B cell (primary cell): ENCODE measurements around the gene KRT12. TPM values are rescaled to one million over a fixed set of nuclear protein-coding genes. Genes with fewer than 3 reads are reported as not detected.

Experiments used
- ATAC-seq: fragments of 200-7000 bp; cut with Tn5 transposase; one replicate; pipeline ENCODE4 v1.10.0; 2021; ENCODE audit warnings: low read depth, mild to moderate bottlenecking, moderate number of reproducible peaks, moderate library complexity
- CTCF ChIA-PET: fragments of 350-600 bp; sonication (Branson Sonifier 250); formaldehyde crosslinking; loops from one replicate; lab custom pipeline; 2021; ENCODE audit warnings: antibody characterized with exemption, inconsistent platforms; lab: Charles Lee
- POLR2A ChIA-PET: fragments of 350-600 bp; sonication (Branson Sonifier 250); formaldehyde crosslinking; loops from one replicate; lab custom pipeline; 2021; ENCODE audit warnings: antibody characterized with exemption; lab: Charles Lee
- DNase-seq: peaks from one replicate; pipeline ENCODE4 v3.0.0; 2013
- H2AFZ ChIP-seq: 2 replicates; pipeline ENCODE4 v1.6.1; 2012; ENCODE audit warnings: mild to moderate bottlenecking, low read depth, low read length; ENCODE audit not compliant: insufficient read depth, poor library complexity, severe bottlenecking
- H3K27ac ChIP-seq, 2 donors: 1 replicate in 1 of 2; 2 replicates in 1 of 2; pipeline ENCODE4 v1.5.1; 2012 to 2013; ENCODE audit warnings: low read length in 2 of 2, mild to moderate bottlenecking in 2 of 2, moderate library complexity in 1 of 2
- H3K27me3 ChIP-seq, 4 experiments: fragments of 200-600 bp in 1 of 4; sonication (generic) in 1 of 4; replicated peaks in 1 of 4; 1 replicate in 2 of 4; 2 replicates in 2 of 4; pipeline versions ENCODE4 v1.6.1 to v1.7.0; 2013 to 2016; ENCODE audit warnings: low read length in 3 of 4, mild to moderate bottlenecking in 2 of 4, mixed read lengths in 1 of 4, moderate library complexity in 1 of 4; ENCODE audit not compliant: insufficient read depth in 4 of 4, control insufficient read depth in 3 of 4; ENCODE audit errors: control extremely low read depth in 1 of 4
- H3K36me3 ChIP-seq, 2 experiments: replicated peaks in 1 of 2; 1 replicate in 1 of 2; 2 replicates in 1 of 2; pipeline versions ENCODE4 v1.6.1 to v1.7.1; 2013; ENCODE audit warnings: low read length in 1 of 2; ENCODE audit not compliant: insufficient read depth in 2 of 2, control insufficient read depth in 1 of 2; ENCODE audit errors: control extremely low read depth in 1 of 2, extremely low read depth in 1 of 2
- H3K4me1 ChIP-seq, 2 donors: fragments of 200-600 bp in 1 of 2; sonication (generic) in 1 of 2; 1 replicate in 1 of 2; 2 replicates in 1 of 2; pipeline versions ENCODE4 v1.5.1 to v1.6.1; 2013 to 2017; ENCODE audit warnings: low read length in 2 of 2; ENCODE audit not compliant: control insufficient read depth in 2 of 2, insufficient read depth in 2 of 2
- H3K4me2 ChIP-seq: replicated peaks from 2 replicates; pipeline ENCODE3; 2012; ENCODE audit warnings: mild to moderate bottlenecking, low read depth, low read length; ENCODE audit not compliant: poor library complexity, severe bottlenecking
- H3K4me3 ChIP-seq, 5 experiments: fragments of 200-600 bp in 1 of 5; sonication (generic) in 1 of 5; 1 replicate in 3 of 5; 2 replicates in 2 of 5; pipeline versions ENCODE4 v1.5.1 to v1.7.0; 2011 to 2016; ENCODE audit warnings: low read length in 4 of 5, mild to moderate bottlenecking in 4 of 5, low read depth in 2 of 5, control low read depth in 1 of 5, moderate library complexity in 1 of 5; ENCODE audit not compliant: insufficient read depth in 1 of 5; ENCODE audit errors: control extremely low read depth in 1 of 5, extremely low read depth in 1 of 5
- H3K79me2 ChIP-seq: fragments of 200-600 bp; sonication (generic); one replicate; pipeline ENCODE4 v1.6.0; 2016; ENCODE audit warnings: low read length; ENCODE audit not compliant: control insufficient read depth, insufficient read depth
- H3K9ac ChIP-seq: fragments of 200-600 bp; sonication (generic); 2 replicates; pipeline ENCODE4 v1.6.1; 2017; ENCODE audit warnings: mild to moderate bottlenecking, low read length, moderate library complexity
- H3K9me3 ChIP-seq, 3 donors: one replicate each; pipeline versions ENCODE4 v1.6.1 to v1.7.1; 2013; ENCODE audit warnings: low read length in 2 of 3; ENCODE audit not compliant: control insufficient read depth in 2 of 3, insufficient read depth in 1 of 3; ENCODE audit errors: control extremely low read depth in 1 of 3
- H4K20me1 ChIP-seq: 2 replicates; pipeline ENCODE4 v1.6.0; 2012; ENCODE audit warnings: mild to moderate bottlenecking, low read length; ENCODE audit not compliant: insufficient read depth, control insufficient read depth, poor library complexity, severe bottlenecking
- H3K27ac Mint-ChIP-seq: one replicate; pipeline ENCODE4 v1.8.0; 2021; ENCODE audit warnings: mixed read lengths
- H3K27me3 Mint-ChIP-seq: one replicate; pipeline ENCODE4 v1.8.0; 2021; ENCODE audit warnings: mixed read lengths
- H3K4me1 Mint-ChIP-seq: one replicate; pipeline ENCODE4 v1.8.0; 2021; ENCODE audit warnings: mixed read lengths
- H3K4me3 Mint-ChIP-seq: one replicate; pipeline ENCODE4 v1.8.0; 2021; ENCODE audit warnings: mixed read lengths
- H3K9me3 Mint-ChIP-seq: one replicate; pipeline ENCODE4 v1.8.0; 2022; ENCODE audit warnings: mixed read lengths; ENCODE audit not compliant: insufficient read depth
- EZH2 ChIP-seq: IDR thresholded peaks from 2 replicates; pipeline ENCODE4 v1.6.1; 2012; ENCODE audit warnings: borderline replicate concordance, low read depth, mild to moderate bottlenecking, moderate library complexity, low read length; ENCODE audit not compliant: insufficient read depth, poor library complexity, severe bottlenecking
- WGBS: methylation state at CpG from one replicate; pipeline ENCODE4 v1.1.5; 2013; ENCODE audit warnings: missing lambda C conversion rate; ENCODE audit not compliant: insufficient coverage; 5-methylcytosine and 5-hydroxymethylcytosine counted together
- intact Hi-C: fragments of 100-400 bp; cut with micrococcal nuclease; formaldehyde crosslinking; loops from one replicate; pipeline ENCODE4 v1.10.0; 2022
- polyA plus RNA-seq: library from polyadenylated mRNA; depleted of rRNA; stranded (reverse); fragments of >200 nt; gene quantifications from 2 replicates; pipeline ENCODE4 v1.2.3, GENCODE V29; 2012
- total RNA-seq, 2 donors: library from RNA; stranded (reverse); fragments of 120-200 nt in 1 of 2; gene quantifications; 1 replicate in 1 of 2; 2 replicates in 1 of 2; pipeline versions ENCODE4 v1.2.3 to v1.2.4, GENCODE V29; 2013 to 2022
- TF ChIP-seq, protein P1 (sequence below): fragments of 200-600 bp; IDR thresholded peaks from one replicate; pipeline ENCODE4 v1.8.0; 2022; ENCODE audit warnings: antibody characterized with exemption, mild to moderate bottlenecking

KRT12 gene
- total and polyA plus RNA-seq, 2 donors (not counting 1 experiment from before 2014, with no cell fraction given) = not detected

- no peak overlapping the region for H3K27ac ChIP-seq
- H4K20me1 ChIP-seq = no peaks in the 10 kb centered on the region
- no peak overlapping the region for H3K4me3 Mint-ChIP-seq
- no peak overlapping the region for H2AFZ ChIP-seq
- intact Hi-C loops = no loop called here
- no peaks in the 10 kb centered on the region for H3K79me2 ChIP-seq
- H3K4me1 Mint-ChIP-seq = peaks cover 1% of the 10 kb centered on the region
- no peak overlapping the region for H3K4me2 ChIP-seq
- H3K27ac Mint-ChIP-seq = no peak overlapping the region
- WGBS = 57% methylated on average over 1 of the region's 3 CpGs
- peaks cover 0 to 17% (median 14%) of the 10 kb centered on the region in 4 experiments for H3K27me3 ChIP-seq
- H3K27me3 Mint-ChIP-seq = peaks cover 51% of the 10 kb centered on the region
- H3K4me1 ChIP-seq = peaks cover 0 to 6% of the 10 kb centered on the region in 2 donors
- H3K9me3 Mint-ChIP-seq = no peaks in the 10 kb centered on the region
- ChIA-PET POLR2A (no interaction called here), CTCF (no interaction called here)
- TF ChIP-seq, protein P1, sequence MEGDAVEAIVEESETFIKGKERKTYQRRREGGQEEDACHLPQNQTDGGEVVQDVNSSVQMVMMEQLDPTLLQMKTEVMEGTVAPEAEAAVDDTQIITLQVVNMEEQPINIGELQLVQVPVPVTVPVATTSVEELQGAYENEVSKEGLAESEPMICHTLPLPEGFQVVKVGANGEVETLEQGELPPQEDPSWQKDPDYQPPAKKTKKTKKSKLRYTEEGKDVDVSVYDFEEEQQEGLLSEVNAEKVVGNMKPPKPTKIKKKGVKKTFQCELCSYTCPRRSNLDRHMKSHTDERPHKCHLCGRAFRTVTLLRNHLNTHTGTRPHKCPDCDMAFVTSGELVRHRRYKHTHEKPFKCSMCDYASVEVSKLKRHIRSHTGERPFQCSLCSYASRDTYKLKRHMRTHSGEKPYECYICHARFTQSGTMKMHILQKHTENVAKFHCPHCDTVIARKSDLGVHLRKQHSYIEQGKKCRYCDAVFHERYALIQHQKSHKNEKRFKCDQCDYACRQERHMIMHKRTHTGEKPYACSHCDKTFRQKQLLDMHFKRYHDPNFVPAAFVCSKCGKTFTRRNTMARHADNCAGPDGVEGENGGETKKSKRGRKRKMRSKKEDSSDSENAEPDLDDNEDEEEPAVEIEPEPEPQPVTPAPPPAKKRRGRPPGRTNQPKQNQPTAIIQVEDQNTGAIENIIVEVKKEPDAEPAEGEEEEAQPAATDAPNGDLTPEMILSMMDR = no peak
- no peak for TF ChIP-seq EZH2
- DNase-seq (no peak), ATAC-seq (no peak)
- H3K9ac ChIP-seq = no peak overlapping the region
- H3K36me3 ChIP-seq = no peaks in the 10 kb centered on the region
- H3K9me3 ChIP-seq = peaks cover 0 to 2% (median 0%) of the 10 kb centered on the region in 3 donors
- no peak overlapping the region for H3K4me3 ChIP-seq
Observed at GRCh38 chr17:40886090-40886489, 19.1 kb upstream of the KRT12 start.

- peaks cover 0 to 2% (median 0%) of the 10 kb centered on the region in 3 donors for H3K9me3 ChIP-seq
- Mint-ChIP-seq H3K4me1 (peaks cover 1% of the 10 kb centered on the region), H3K27me3 (peaks cover 44% of the 10 kb centered on the region), H3K4me3 (no peak within 1 kb of the TSS), H3K27ac (no peak within 1 kb of the TSS), H3K9me3 (no peaks in the 10 kb centered on the region)
- H3K27ac ChIP-seq = no peak within 1 kb of the TSS
- H3K36me3 ChIP-seq = no peaks in the 10 kb centered on the region
- H3K4me2 ChIP-seq = no peak within 1 kb of the TSS
- intact Hi-C loops = no loop called here
- CTCF ChIA-PET = no interaction called here
- H3K9ac ChIP-seq = no peak within 1 kb of the TSS
- POLR2A ChIA-PET = no interaction called here
- H2AFZ ChIP-seq = no peak within 1 kb of the TSS
- DNase-seq = no peak
- H3K27me3 ChIP-seq = peaks cover 0 to 17% (median 11%) of the 10 kb centered on the region in 4 experiments
- H3K79me2 ChIP-seq = no peaks in the 10 kb centered on the region
- WGBS = 93% methylated on average over 20 of the region's 23 CpGs
- no peak within 1 kb of the TSS for H3K4me3 ChIP-seq
- ATAC-seq = no peak
- no peaks in the 10 kb centered on the region for H4K20me1 ChIP-seq
- no peak for TF ChIP-seq EZH2
- TF ChIP-seq, protein P1 = no peak
- peaks cover 0 to 6% of the 10 kb centered on the region in 2 donors for H3K4me1 ChIP-seq
Observed at GRCh38 chr17:40884708-40885512, 17.9 kb upstream of the KRT12 start, which contains the start of gene KRT20. KRT20 (minus strand) TSS chr17:40885242; CDS start chr17:40885185, 57 bp downstream.
